ENCODE results near the gene EHMT1.
A peak's percentile ranks its signal among the peaks of the same experiment; 100 is the strongest.
"Not testable (repeated sequence)": the region's sequence is repeated elsewhere in the genome, so short reads cannot be mapped to it uniquely, and the experiment has no call there.

Gene EHMT1

DNA sequence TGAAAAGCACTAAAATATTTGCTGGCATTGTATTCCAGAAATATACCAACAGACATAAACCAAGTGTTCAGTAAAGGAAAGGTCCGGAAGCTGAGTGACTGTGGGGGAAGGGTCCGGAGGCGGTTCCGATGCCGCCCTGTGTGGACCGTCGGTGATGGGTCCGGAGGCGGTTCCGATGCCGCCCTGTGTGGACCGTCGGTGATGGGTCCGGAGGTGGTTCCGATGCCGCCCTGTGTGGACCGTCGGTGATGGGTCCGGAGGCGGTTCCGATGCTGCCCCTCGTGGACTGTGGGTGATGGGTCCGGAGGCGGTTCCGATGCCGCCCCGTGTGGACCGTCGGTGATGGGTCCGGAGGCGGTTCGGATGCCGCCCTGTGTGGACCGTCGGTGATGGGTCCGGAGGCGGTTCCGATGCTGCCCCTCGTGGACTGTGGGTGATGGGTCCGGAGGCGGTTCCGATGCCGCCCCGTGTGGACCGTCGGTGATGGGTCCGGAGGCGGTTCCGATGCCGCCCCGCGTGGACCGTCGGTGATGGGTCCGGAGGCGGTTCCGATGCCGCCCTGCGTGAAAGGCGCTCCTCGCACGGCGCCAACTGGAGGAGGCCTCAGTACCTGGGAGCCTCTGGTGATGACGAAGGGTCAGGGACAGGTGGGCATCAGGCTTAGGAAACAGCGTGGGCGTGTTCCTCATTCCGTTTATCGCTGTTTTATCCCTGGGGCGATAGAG is 191.1 kb downstream of the EHMT1 start:
- DNase-seq (ENCODE audit: low spot score): not testable (repeated sequence)

DNA sequence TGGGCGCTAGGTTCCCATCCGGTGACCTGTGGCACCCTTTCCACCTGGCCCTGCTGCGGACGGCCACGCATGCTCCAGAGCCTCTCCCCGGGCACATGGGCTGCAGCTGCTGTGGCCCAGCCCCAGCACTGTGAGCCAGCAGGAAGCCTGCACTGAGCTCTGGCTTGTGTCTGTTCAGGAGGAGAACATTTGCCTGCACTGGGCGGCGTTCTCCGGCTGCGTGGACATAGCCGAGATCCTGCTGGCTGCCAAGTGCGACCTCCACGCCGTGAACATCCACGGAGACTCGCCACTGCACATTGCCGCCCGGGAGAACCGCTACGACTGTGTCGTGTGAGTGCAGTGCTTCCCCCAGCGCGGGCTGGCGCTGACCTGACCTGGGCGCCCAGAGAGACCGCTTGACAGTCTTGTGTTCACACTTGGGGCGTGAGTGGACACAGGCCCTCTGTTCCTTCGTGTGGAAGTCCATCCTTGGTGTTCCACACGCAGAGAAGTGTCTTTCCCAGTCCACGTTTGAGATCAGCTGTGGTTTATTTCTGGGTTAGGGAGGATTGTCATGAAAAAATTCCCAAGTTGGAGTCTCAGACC is 192.6 kb downstream of the EHMT1 start:
- no peak for DNase-seq (ENCODE audit: low spot score)

DNA sequence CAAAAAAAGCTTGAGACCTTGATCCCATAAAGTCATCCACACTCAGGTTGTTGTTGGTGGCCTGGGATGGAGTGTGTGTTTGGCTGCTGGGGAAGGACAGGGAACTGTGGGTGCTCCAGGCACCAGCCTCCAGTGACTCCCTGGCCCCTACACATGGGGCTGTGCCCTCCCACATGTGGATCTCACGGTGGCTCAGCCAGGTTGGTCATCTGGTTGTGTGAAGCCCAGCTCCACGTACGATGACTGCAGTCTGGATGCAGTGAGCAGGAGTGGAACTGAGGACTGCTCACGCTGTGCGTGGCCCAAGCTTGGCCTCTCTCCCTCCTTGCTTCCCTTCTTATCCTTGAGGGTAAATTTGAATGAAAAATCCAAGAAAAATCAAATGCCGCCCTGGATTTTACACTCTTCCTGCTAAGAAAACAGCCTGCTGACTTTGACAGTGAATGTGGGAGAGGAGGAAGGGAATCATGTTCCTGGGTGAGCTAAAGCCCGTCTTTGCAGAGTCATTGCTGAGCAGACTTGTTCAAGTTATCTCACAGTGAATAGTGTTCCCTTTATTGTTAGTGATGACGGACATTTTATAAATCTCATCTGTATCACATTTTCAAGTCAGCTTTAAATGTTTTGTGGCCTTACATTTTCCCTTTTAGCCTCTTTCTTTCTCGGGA is 193.7 kb downstream of the EHMT1 start:
- DNase-seq (ENCODE audit: low spot score): no peak

DNA sequence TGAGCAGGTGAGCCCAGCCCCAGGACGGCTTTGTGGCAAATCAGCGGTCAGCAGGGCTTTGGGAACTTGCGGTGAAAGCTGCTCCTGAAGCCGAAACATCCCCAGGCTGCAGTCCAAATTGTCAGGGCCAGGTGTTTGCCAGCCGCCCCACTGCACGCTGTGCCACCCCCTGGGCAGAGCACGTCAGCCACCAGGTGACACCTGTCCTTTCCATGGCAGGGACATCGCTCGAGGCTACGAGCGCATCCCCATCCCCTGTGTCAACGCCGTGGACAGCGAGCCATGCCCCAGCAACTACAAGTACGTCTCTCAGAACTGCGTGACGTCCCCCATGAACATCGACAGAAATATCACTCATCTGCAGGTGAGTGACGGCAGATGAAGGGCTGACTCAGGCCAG is 194.4 kb downstream of the EHMT1 start:
- DNase-seq (ENCODE audit: low spot score): no peak

DNA sequence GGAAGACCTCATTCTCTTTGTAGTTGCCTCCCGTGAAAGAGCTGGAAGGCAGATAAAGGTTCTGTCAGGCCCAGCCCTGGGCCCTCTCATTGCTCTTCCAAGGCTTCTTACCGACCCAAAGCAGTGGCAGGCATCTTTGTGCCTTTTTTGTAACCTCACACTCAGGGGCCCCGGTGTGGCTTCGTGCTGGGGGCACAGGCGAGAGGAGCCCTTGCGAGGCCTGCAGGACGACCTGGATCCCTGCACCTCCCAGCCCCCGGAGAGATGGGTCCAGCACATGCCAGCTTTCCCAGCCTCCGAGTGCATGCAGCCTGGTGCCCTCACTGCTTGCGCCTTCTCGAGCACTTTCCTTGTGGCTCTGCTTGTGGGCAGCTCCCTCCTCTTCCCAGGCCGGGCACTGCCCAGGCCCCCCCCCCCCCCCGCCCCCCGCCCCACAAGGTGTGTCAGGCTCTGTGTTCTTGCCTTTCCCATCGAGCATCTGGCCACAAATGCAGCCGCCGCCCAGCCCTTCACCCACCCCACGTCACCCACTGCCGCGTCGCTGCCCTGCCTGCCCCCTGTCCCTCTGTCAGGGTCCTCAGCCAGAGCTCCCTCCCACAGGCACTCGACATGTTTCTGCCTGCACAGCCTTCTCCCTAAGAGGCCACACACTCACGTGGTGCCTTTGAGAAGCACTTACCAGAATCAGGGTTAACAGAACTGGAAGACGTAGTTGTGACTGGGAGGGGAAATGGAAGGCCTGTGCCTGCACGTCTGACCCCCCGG is 195.0 kb downstream of the EHMT1 start:
- DNase-seq (ENCODE audit: low spot score): no peak

DNA sequence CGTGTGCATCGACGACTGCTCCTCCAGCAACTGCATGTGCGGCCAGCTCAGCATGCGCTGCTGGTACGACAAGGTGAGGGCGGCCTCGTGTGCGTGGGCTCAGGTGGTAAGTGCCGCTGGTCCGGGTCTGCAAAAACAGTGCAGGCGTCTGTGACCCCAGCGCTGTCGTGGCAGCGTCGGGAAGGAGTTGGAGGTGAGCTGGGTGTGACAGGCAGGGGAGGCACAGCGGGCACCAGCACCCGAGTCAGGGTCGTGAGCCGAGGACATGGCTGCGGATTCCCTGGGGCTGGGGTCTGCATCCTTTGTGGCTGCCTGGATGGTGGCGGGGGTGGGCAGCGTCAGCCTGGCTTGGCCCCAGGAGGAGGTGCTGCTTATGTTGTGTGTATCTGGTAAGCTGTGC is 195.6 kb downstream of the EHMT1 start:
- DNase-seq (ENCODE audit: low spot score): no peak

DNA sequence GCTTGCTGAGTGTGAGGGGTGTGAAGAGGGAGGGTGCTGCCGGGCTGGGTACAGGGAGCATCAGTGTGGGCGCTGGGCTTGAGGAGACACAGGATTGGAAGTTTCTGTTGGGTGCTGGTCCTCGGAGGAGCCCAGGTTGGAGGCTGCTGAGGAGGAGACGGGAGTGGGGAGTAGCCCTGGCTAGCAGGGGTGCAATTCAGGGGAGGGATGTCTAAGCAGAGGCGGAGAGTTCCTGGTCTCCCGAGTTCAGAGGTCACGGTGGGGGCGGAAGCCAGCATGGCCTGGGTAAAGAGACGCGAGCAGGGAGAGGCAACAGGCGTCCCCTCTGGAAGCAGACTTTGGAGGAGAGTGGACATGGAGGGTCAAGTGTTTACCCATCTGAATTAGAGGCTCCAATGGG is 196.0 kb downstream of the EHMT1 start:
- DNase-seq (ENCODE audit: low spot score): no peak

DNA sequence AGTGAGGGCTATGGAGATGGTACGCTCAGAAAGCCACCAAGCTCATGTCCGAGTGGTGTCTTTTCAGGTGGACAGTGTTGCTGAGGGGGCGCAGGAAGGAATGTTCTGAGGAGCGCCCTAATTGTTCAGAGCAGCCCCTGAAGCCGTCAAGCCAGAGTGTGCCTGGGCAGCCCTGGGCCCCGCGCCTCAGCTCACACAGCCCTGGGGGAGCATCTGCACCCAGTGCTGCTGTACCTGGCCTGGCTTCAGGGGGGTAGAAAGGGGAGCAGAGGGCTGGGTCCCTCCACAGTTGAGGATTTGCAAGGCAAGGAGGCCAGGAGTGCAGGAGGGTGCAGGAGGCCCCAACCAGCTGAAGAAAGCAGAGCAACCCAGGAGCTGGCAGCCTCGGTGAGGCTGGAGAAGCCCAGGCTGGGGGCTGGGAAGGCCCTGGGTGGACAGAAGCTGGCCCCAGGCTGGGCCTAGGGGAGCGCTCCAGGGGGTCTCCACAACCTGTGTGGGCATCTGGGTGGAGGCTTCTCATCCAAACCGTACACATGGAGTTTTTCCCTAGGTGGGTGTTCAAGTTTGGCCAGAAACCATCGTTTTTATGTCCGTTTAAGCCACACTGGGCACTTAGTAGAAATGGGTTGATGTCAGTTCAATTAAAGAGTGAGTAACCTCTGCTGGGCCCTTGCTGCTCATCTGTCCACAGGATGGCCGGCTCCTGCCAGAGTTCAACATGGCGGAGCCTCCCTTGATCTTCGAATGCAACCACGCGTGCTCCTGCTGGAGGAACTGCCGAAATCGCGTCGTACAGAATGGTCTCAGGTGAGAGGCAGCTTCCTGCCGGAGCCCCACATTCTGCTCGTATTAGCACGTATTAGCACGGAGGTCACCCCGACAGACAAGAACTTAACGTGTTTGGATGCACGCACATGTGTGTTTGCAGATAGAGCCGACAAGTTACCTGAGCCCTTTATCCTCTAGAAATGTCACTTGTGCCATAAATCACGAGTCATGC is 196.8 kb downstream of the EHMT1 start:
- no peak for DNase-seq (ENCODE audit: low spot score)

DNA sequence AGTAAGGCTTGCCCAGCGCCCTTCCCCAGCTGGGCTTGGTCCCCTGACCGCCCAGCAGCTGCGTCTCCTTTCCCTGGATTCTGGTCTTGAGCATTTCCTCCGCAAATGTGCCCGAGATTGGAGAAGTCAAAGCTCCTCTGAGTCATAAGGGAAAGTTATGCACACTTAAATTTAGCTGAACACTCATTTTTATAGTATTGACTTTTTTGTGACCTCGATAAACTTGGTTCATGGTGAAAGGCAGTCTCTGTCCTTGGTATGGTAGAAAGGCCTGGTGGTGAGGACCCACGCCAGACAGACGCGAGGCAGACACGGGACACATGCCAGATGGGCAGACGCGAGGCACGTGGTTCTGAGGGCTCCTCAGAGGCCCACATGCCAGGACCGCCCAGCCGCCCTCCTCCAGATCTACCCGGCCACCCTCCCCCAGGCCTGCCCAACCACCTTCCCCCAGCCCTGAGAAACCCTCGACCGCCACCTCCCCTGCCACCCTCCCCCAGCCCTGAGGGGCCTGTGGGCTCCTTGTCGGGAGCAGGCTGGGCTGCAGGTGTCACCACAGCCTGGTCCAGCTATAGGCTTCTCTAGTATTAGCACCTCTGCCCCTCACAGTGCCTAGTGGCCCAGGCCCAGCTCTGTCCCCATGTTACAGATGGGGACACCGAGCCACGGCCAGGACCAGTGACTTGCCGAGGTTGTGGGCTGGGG is 197.9 kb downstream of the EHMT1 start:
- no peak for DNase-seq (ENCODE audit: low spot score)

DNA sequence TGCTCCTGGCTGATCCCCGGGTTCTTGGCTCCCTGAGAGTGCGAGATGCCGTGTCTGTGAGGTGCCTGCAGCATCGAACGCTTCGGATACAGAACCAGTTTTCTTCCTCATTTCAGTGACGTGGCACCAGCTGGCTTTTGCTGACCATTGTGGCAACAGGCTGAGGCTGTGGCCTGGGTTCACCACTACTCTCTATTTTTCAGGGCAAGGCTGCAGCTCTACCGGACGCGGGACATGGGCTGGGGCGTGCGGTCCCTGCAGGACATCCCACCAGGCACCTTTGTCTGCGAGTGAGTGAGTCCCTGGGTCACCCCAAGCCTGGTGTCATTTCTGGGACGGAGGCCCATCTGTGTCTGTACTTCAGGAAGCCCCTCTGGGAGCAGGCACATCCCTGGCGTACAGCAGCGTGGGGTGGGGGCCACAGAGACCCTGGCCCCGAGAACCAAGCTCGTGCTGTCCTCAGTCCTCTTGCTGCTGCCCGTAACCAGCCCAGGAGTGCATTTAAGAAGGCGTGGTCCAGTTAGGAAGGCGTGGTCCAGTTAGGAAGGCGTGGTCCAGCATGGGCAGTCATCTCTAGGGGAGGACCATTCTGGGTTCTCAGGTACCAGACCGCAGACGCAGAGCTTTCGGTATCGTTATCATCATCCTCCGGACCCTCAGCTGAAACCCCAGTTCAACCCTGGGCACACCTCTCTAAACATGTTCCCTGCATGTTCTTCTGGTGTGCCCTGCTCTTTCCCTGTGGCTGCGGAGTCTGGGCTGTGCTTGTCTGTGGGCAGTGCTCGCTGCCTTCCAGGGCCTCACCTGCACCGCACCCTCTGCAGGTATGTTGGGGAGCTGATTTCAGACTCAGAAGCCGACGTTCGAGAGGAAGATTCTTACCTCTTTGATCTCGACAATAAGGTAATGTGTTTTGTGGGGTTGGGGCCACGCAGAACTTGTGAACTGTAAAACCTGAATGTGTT is 198.7 kb downstream of the EHMT1 start:
- DNase-seq (ENCODE audit: low spot score): no peak

DNA sequence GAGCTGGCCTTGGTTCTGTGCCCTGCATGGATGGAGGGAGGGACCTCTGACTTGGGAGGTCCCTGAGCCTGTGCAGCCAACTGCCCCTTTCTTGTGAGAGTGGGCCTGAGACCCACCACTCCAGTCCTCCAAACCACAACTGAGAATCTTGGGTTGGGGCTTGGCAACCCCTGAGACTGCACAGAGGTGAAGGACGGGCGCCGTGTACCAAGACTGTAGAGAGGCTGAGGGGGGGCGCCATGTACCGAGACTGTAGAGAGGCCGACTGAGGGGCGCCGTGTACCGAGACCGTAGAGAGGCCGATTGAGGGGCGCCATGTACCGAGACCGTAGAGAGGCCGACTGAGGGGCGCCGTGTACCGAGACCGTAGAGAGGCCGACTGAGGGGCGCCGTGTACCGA is 199.5 kb downstream of the EHMT1 start:
- DNase-seq (ENCODE audit: low spot score): no peak

DNA sequence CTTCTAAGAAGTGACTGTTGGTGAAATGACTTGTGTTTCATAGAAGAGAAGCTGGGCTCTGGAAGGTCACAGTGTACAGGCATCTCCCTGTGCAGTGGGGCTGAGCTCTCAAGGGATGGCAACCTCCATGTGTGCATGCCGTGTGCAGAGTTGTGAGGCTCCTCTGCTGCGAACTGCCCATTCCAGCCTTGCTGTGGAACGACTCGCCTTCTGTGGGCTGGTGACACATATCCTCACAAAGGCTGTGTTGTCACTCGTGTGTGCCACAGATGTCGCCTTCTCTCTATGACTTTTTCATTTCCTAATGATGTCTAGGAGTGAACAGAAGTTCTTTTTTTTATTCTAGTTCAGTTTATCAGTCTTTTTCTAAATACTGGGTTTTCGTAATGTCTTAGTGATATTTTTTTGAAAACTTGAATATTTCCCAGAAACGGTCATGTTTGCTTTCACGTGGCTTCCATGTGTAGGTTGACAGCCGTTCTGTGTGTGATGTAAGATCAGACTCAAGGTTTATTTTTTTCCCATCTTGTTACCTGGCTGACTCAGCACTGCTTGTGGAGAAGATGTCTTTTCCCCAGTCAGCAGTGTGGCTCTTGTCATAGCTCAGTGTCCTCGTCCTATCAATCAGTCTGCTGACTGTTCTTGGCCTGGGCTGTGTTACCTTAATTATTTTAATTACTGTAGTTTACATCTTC is 201.5 kb downstream of the EHMT1 start:
- DNase-seq (ENCODE audit: low spot score): no peak

DNA sequence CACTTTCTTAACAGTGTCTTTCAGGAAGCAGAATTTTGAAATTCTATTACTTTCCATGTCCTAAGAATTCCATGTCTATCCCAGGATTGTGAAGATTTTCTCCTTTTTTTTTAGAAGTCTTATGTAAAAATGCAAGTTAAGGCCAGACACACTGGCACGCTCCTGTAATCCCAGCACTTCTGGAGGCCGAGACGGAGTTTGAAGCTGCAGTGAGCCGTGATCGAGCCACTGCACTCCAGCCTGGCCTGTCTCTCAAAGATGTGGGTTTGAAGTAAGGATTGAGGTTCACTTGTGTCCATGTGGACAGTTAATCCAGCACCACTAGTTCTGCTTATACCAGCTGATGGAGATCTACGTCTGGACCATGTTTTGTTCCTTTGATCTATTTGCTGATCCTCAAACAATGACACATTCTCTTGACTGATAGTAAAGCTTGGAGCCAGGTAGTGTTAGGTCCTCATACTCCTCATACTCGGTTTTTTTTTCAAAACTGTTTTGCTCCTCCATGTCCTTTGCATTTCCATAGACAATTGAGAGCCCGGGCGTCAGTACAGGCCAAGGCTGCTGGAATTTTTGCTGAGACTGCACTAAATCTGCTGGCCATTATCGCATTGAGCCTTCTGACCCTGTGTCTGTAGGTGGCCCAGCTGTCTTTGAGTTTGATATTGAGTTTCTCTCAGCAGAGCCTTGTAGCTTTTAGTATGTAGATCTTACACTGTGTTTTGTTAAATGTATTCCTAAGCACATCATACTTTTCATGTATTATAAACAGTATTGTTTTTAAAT is 205.4 kb downstream of the EHMT1 start:
- no peak for DNase-seq (ENCODE audit: low spot score)

DNA sequence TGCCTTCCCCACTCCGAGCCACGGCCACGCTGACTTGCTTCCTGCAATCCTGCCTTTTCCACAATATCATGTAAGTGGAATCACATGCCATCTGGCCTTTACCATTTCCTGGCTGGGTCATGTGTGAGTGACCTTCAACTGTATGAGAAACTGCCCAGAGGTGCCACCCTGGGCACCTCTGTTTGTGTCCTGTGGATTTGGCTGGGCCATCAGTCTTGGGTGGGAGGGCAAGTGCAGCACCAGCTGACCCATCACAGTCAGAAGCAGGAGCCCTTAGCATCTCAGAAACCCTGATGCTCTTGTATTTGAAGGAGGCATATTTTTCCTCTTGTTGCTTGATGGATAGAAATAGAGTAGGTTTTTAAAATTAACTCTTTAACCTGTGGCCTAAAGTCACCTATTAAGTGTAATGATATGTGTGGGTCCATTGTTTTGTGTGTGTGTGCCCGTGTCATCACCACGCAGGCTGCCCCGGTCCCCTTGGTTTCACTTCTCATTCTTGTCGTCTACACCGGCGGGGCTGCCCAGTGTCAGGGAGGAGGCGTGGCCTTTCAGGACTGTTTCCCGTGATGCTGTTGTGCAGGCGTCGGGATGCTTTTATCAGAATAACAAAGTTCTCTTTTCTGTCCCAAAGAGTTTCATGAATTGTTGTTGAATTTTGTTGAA is 206.7 kb downstream of the EHMT1 start:
- DNase-seq (ENCODE audit: low spot score): peak; percentile 86

DNA sequence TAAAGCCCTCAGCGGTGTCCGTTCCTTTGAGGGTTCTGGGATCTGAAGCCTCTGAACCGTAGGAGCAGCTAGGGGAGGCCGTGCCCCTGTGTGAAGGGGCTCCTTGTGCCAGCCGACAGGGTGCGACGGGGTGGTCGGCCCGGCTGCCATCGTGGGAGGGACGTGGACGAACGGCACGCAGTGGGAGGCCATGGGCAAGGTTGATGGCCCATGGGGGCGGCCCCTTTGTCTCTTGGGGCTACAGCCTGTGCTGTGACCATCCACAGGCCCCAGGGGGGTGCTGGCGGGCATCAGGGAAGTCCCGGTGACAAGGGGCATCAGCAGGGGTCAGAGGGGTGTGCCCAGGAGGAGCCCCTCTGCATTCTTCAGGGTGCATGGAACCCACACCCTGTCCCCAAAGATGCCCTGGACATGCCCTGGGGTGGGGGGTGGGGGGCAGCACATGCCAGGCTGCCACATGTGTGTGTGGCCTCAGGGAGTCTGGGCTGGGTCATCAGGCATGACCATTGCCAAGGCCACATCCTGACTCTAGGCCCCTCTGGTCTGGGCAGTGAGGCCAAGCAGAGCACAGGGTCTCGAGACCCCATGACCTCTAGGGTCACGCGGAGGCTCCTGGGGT is 209.2 kb downstream of the EHMT1 start:
- DNase-seq (ENCODE audit: low spot score): no peak

DNA sequence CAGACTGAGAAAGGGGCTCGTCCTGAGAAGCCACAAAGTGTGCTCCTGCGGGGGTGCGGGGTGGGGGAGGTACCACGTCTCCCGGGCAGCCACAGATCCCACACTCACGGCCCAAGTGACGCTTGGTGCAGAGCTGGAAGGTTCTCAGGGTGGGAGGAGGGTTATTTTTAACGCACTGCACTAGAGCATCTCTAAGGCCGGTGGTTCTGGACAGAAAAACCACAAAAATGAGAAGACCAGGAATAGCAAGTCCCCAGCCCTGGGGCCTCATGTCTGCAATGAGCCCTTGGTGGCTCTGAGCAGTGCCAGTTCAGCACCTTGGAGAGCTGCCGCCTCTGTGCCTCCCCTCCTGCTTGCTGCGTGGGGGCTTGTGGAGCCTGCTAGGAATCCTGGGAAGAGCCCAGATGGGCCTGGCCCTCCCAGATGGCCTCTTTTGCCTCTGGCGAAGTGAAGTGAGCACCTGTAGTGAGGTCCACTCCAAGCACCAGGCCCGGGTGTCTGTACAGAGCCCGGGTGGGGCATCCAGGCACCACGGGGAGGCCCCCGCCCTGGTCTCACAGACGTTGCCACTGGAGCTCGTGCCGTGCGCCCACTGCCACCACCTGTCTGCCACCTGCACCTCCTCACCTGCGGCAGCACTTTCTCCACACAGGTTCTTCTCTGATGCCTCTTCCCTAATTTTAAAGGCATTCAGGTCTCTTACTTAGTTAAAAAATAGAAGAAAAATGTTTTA is 209.9 kb downstream of the EHMT1 start:
- no peak for DNase-seq (ENCODE audit: low spot score)
